H1 (cell line): ENCODE results near the gene CD28. TPM values are rescaled to one million over a fixed set of nuclear protein-coding genes. Genes with fewer than 3 reads are reported as not detected.

ENCODE experiments used
- CTCF ChIA-PET: fragments of 300-600 bp; sonication (Branson Sonifier 250); formaldehyde crosslinking; loops from one replicate; lab custom pipeline; 2021; ENCODE audit not compliant: partially characterized antibody; lab: Charles Lee
- POLR2A ChIA-PET: fragments of 300-600 bp; sonication (Branson Sonifier 250); formaldehyde crosslinking; loops from one replicate; lab custom pipeline; 2021; ENCODE audit warnings: inconsistent platforms; ENCODE audit not compliant: partially characterized antibody; lab: Charles Lee
- DNase-seq, 2 experiments: peaks; one replicate each; pipeline versions ENCODE4 v3.0.0 to v3.0.0-alpha.2; 2010 to 2022; ENCODE audit warnings: low spot score in 2 of 2, low read depth in 1 of 2, mixed read lengths in 1 of 2
- FAIRE-seq: peaks from 2 replicates; lab custom pipeline; 2011; peaks lifted over from hg19 to GRCh38; lab: Jason Lieb, UNC
- H2AFZ ChIP-seq: 2 replicates; pipeline ENCODE4 v1.8.1; 2012; ENCODE audit warnings: low read length, inconsistent platforms
- H2AK5ac ChIP-seq: 2 replicates; pipeline ENCODE4 v1.6.1; 2013; ENCODE audit warnings: low read depth, low read length
- H2BK120ac ChIP-seq: replicated peaks from 2 replicates; pipeline ENCODE3; 2013; ENCODE audit warnings: low read depth, low read length, inconsistent platforms
- H2BK12ac ChIP-seq: 2 replicates; pipeline ENCODE4 v1.6.1; 2013; ENCODE audit warnings: low read depth, low read length
- H2BK15ac ChIP-seq: 2 replicates; pipeline ENCODE4 v1.6.1; 2013; ENCODE audit warnings: low read length
- H2BK20ac ChIP-seq: 2 replicates; pipeline ENCODE4 v1.6.1; 2013; ENCODE audit warnings: low read length
- H2BK5ac ChIP-seq: 2 replicates; pipeline ENCODE4 v1.6.1; 2013; ENCODE audit warnings: low read depth, low read length
- H3K14ac ChIP-seq: 2 replicates; pipeline ENCODE4 v1.6.1; 2013; ENCODE audit warnings: inconsistent platforms; ENCODE audit not compliant: insufficient read length
- H3K18ac ChIP-seq: 2 replicates; pipeline ENCODE4 v1.6.1; 2013; ENCODE audit warnings: low read length; ENCODE audit errors: extremely low read depth
- H3K23ac ChIP-seq: 2 replicates; pipeline ENCODE4 v1.6.1; 2013; ENCODE audit warnings: inconsistent platforms; ENCODE audit not compliant: insufficient read length
- H3K23me2 ChIP-seq: 2 replicates; pipeline ENCODE4 v1.6.1; 2013; ENCODE audit warnings: low read depth, low read length
- H3K27ac ChIP-seq: 2 replicates; pipeline ENCODE4 v1.6.1; 2011; ENCODE audit warnings: low read depth, low read length, inconsistent platforms
- H3K27me3 ChIP-seq, 4 experiments: replicated peaks in 1 of 4; 1 replicate in 1 of 4; 2 replicates in 3 of 4; pipeline versions ENCODE4 v1.6.1 to v1.8.1; 2011 to 2013; ENCODE audit warnings: low read length in 3 of 4, mild to moderate bottlenecking in 3 of 4, inconsistent platforms in 2 of 4, mixed read lengths in 2 of 4, moderate library complexity in 1 of 4; ENCODE audit not compliant: control insufficient read depth in 3 of 4, insufficient read depth in 3 of 4; ENCODE audit errors: extremely low read depth in 1 of 4
- H3K36me3 ChIP-seq, 4 experiments: 2 replicates each; pipeline versions ENCODE4 v1.6.1 to v1.8.1; 2011 to 2013; ENCODE audit warnings: mild to moderate bottlenecking in 4 of 4, low read length in 3 of 4, moderate library complexity in 2 of 4, control low read depth in 1 of 4, inconsistent platforms in 1 of 4; ENCODE audit not compliant: insufficient read depth in 4 of 4, control insufficient read depth in 2 of 4
- H3K4ac ChIP-seq: replicated peaks from 2 replicates; pipeline ENCODE3; 2013; ENCODE audit warnings: low read length, low read depth, mixed read lengths, inconsistent platforms; ENCODE audit not compliant: insufficient read length
- H3K4me1 ChIP-seq, 4 experiments: replicated peaks in 1 of 4; 1 replicate in 1 of 4; 2 replicates in 3 of 4; pipeline versions ENCODE4 v1.6.1 to v1.8.1; 2011 to 2013; ENCODE audit warnings: low read length in 3 of 4, inconsistent platforms in 2 of 4, mixed read lengths in 1 of 4; ENCODE audit not compliant: insufficient read depth in 4 of 4, control insufficient read depth in 3 of 4
- H3K4me2 ChIP-seq, 2 experiments: 2 replicates each; pipeline versions ENCODE4 v1.6.1 to v1.8.1; 2011 to 2013; ENCODE audit warnings: low read depth in 2 of 2, low read length in 2 of 2, control low read depth in 1 of 2, inconsistent platforms in 1 of 2, mild to moderate bottlenecking in 1 of 2; ENCODE audit not compliant: insufficient read depth in 1 of 2
- H3K4me3 ChIP-seq, 4 experiments: fragments of 200-600, 300-600 bp in 1 of 4; sonication (generic), shearing (Covaris generic), sonication (Bioruptor Twin) in 1 of 4; 2 replicates each; pipeline versions ENCODE4 v1.5.1 to v1.8.1; 2011 to 2016; ENCODE audit warnings: low read length in 4 of 4, low read depth in 3 of 4, control low read depth in 2 of 4, inconsistent platforms in 2 of 4, mild to moderate bottlenecking in 2 of 4, mixed read lengths in 1 of 4, moderate library complexity in 1 of 4; ENCODE audit not compliant: insufficient read depth in 2 of 4; ENCODE audit errors: extremely low read depth in 1 of 4
- H3K56ac ChIP-seq: replicated peaks from 2 replicates; pipeline ENCODE3; 2013; ENCODE audit warnings: low read depth, mild to moderate bottlenecking, mixed read lengths, low read length, inconsistent platforms; ENCODE audit not compliant: insufficient read length
- H3K79me1 ChIP-seq: 2 replicates; pipeline ENCODE4 v1.6.1; 2013; ENCODE audit warnings: low read depth, low read length, control low read depth
- H3K79me2 ChIP-seq, 2 experiments: 2 replicates each; pipeline versions ENCODE4 v1.6.1 to v1.8.1; 2012 to 2013; ENCODE audit warnings: low read length in 2 of 2, mild to moderate bottlenecking in 2 of 2, inconsistent platforms in 1 of 2; ENCODE audit not compliant: insufficient read depth in 2 of 2, control insufficient read depth in 1 of 2
- H3K9ac ChIP-seq, 4 experiments: replicated peaks in 1 of 4; 1 replicate in 1 of 4; 2 replicates in 3 of 4; pipeline versions ENCODE4 v1.6.1 to v1.8.1; 2011 to 2013; ENCODE audit warnings: low read depth in 3 of 4, low read length in 3 of 4, control low read depth in 2 of 4, mild to moderate bottlenecking in 2 of 4, moderate library complexity in 2 of 4, inconsistent platforms in 1 of 4; ENCODE audit errors: extremely low read depth in 1 of 4
- H3K9me3 ChIP-seq, 2 experiments: 2 replicates each; pipeline versions ENCODE4 v1.6.1 to v1.8.1; 2012 to 2013; ENCODE audit warnings: mild to moderate bottlenecking in 2 of 2, moderate library complexity in 2 of 2, control low read depth in 1 of 2, inconsistent platforms in 1 of 2, low read depth in 1 of 2, low read length in 1 of 2, mixed read lengths in 1 of 2; ENCODE audit not compliant: insufficient read depth in 2 of 2
- H4K20me1 ChIP-seq, 2 experiments: replicated peaks in 1 of 2; 2 replicates each; pipeline versions ENCODE3 to v1.8.1; 2011 to 2013; ENCODE audit warnings: inconsistent platforms in 2 of 2, low read length in 2 of 2, mild to moderate bottlenecking in 1 of 2; ENCODE audit not compliant: insufficient read depth in 2 of 2, control insufficient read depth in 1 of 2
- H4K5ac ChIP-seq: 2 replicates; pipeline ENCODE4 v1.6.1; 2013; ENCODE audit warnings: low read length, low read depth, mixed read lengths, inconsistent platforms; ENCODE audit not compliant: insufficient read length
- H4K8ac ChIP-seq: 2 replicates; pipeline ENCODE4 v1.8.0; 2013; ENCODE audit warnings: mild to moderate bottlenecking, moderate library complexity, low read length, inconsistent platforms; ENCODE audit not compliant: insufficient read depth; ENCODE audit errors: extremely low read depth
- H4K91ac ChIP-seq: replicated peaks from 2 replicates; pipeline ENCODE3; 2013; ENCODE audit warnings: low read length, mixed read lengths, inconsistent platforms; ENCODE audit not compliant: insufficient read length
- RBBP5 ChIP-seq: IDR thresholded peaks from 2 replicates; pipeline ENCODE4 v1.7.1; 2012; ENCODE audit warnings: low read depth, mild to moderate bottlenecking, inconsistent platforms, low read length, moderate library complexity, borderline replicate concordance
- RFX5 ChIP-seq: IDR thresholded peaks from 2 replicates; pipeline ENCODE4 v1.6.1; 2011; ENCODE audit warnings: low read depth, low read length, improper control_type of control experiment, borderline replicate concordance
- RNF2 ChIP-seq: fragments of 200-900, 300-1000 bp; sonication (generic); IDR thresholded peaks from 2 replicates; pipeline ENCODE4 v1.7.1; 2016; ENCODE audit warnings: borderline replicate concordance, low read depth, mild to moderate bottlenecking, antibody characterized with exemption, low read length; ENCODE audit not compliant: poor library complexity, severe bottlenecking; ENCODE audit errors: missing control alignments
- SAP30 ChIP-seq: fragments of 300-600 bp; sonication (generic); IDR thresholded peaks from 2 replicates; pipeline ENCODE4 v1.7.1; 2012; ENCODE audit warnings: low read length, moderate library complexity, mild to moderate bottlenecking, inconsistent platforms; ENCODE audit not compliant: insufficient read depth, insufficient replicate concordance
- YY1 ChIP-seq: IDR thresholded peaks from 2 replicates; pipeline ENCODE4 v1.6.1; 2011; ENCODE audit warnings: low read depth, mild to moderate bottlenecking, low read length
- WGBS, 2 experiments: shearing (Covaris generic) in 1 of 2; methylation state at CpG; one replicate each; pipeline versions ENCODE4 v1.1.6 to v1.1.7; 2013 to 2015; ENCODE audit warnings: low lambda C conversion rate in 2 of 2, mixed read lengths in 2 of 2, inconsistent platforms in 1 of 2, low coverage in 1 of 2, missing lambda C conversion rate in 1 of 2; ENCODE audit not compliant: insufficient replicate concordance in 2 of 2, insufficient coverage in 1 of 2, insufficient read length in 1 of 2; ENCODE audit errors: extremely low coverage in 1 of 2, missing lambda C conversion rate in 1 of 2; 5-methylcytosine and 5-hydroxymethylcytosine counted together
- polyA plus RNA-seq, 7 experiments: library from polyadenylated mRNA; depleted of rRNA in 3 of 7; stranded (reverse) in 5 of 7; unstranded in 2 of 7; fragments of >200 nt in 5 of 7; fragments of 200-250 nt in 2 of 7; gene quantifications; 1 replicate in 5 of 7; 2 replicates in 1 of 7; 4 replicates in 1 of 7; pipeline versions ENCODE4 v1.2.1 to v1.2.3, GENCODE V29; 2011 to 2013; ENCODE audit warnings: missing spikeins in 2 of 7, mixed read lengths in 2 of 7
- total RNA-seq: library from RNA; stranded (reverse); fragmentation: NEBNext Ultra II Directional; extraction: Animal tissue kit (Norgen Biotek cat#: 25700); gene quantifications from 2 replicates; pipeline ENCODE4 v1.2.1, GENCODE V29; 2021

The CD28 gene
- total and polyA plus RNA-seq, 2 of the 8 experiments (the other 6 are each of a cell fraction or from before 2014, with no cell fraction given) = not detected

DNA sequence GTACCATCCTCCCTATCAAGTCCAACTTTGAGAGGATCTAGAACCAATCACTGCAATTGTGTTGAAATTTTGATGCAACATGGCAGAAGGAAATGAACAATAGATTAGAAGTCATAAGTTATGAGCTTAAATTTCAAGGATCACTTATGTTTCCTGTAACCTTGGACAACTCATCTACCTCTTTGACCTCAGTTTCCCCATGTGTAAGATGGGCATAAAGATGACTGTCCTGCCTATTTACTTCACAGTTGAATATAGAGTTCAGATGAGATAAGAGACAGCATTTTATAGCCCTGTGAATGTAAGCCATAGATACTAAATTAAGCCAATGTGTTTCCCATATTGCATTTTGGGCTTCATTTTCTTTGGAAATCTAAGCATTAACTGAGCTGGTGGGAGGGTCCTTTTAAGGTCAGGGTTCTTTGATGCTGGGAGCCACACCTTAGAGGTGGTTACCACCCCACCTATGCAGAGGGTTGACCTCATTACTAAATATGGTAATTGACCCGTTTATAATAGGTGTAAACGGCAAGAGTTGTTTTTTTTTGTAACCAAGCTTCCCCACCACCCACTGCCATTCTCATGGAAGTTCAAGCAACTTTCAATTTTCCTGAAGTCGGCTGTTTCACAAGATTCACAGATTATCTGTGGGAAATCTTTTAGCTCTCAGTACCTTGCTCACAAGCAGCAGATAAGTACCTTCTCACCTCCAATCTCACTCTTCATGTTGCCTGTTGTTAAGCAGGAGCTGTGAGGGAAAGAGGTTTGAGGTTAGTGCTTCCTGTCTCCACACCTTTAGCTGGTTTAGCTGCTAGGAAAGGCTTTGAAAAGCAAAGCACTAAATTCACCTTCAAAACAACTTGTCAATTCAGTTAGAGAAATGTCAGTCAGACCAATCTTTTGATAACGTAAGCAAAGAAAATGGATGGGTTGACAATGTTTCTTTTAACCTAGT lies 13.3 kb downstream of the CD28 start:
- WGBS, 2 experiments = 88% methylated on average over 4 of the region's 4 CpGs; no CpG with 5 or more reads in 1 of the 2 experiments
- H3K23me2 ChIP-seq = no peaks in the 10 kb centered on the region
- H4K91ac ChIP-seq = no peak overlapping the region
- H4K5ac ChIP-seq = no peak overlapping the region
- no peak overlapping the region for H2AK5ac ChIP-seq
- no peak overlapping the region for H3K14ac ChIP-seq
- H3K9me3 ChIP-seq = no peaks in the 10 kb centered on the region
- H3K23ac ChIP-seq = no peak overlapping the region
- H3K27me3 ChIP-seq = no peaks in the 10 kb centered on the region
- no peak overlapping the region for H3K9ac ChIP-seq
- H2BK15ac ChIP-seq = no peak overlapping the region
- peak overlapping the region; percentile 54; the same call in 1 of the 2 replicates for H2AFZ ChIP-seq
- POLR2A ChIA-PET = no interaction called here
- H3K36me3 ChIP-seq = no peaks in the 10 kb centered on the region
- no peak overlapping the region for H3K4ac ChIP-seq
- CTCF ChIA-PET = interaction anchor here (1.0 to 2.5 kb wide), 8 partner anchors 9 to 190 kb away, joined by 3 to 11 read pairs (median 4); no protein-coding TSS in a partner anchor
- H3K18ac ChIP-seq = no peak overlapping the region
- no peak overlapping the region for H3K27ac ChIP-seq
- peaks cover 1 to 19% (median 12%) of the 10 kb centered on the region in 4 experiments; a peak in 4 of 7 replicates for H3K4me1 ChIP-seq
- no peak overlapping the region for H3K4me3 ChIP-seq
- H4K20me1 ChIP-seq = no peaks in the 10 kb centered on the region
- H3K56ac ChIP-seq = no peak overlapping the region
- H2BK120ac ChIP-seq = no peak overlapping the region
- H4K8ac ChIP-seq = no peak overlapping the region
- no peaks in the 10 kb centered on the region for H3K79me1 ChIP-seq
- H3K79me2 ChIP-seq = no peaks in the 10 kb centered on the region
- DNase-seq (no peak), FAIRE-seq (no peak)
- H3K4me2 ChIP-seq = no peak overlapping the region
- H2BK12ac ChIP-seq = no peak overlapping the region
- H2BK5ac ChIP-seq = peak overlapping the region; percentile 2; the same call in 1 of the 2 replicates
- no peak overlapping the region for H2BK20ac ChIP-seq
- TF ChIP-seq RNF2 (no peak), RBBP5 (no peak), YY1 (no peak), RFX5 (no peak), SAP30 (no peak)
